Endodermal cell (in vitro differentiated cells): Measurements from ENCODE around the gene TTLL12. TPM values are rescaled to one million over a fixed set of nuclear protein-coding genes. Genes with fewer than 3 reads are reported as not detected.

Experiments used
- DNase-seq: peaks from one replicate; pipeline ENCODE4 v3.0.0-alpha.2; 2017
- H3K27ac ChIP-seq: 2 replicates; pipeline ENCODE4 v1.5.1; 2013; ENCODE audit warnings: mild to moderate bottlenecking, low read depth, low read length, moderate library complexity
- H3K27me3 ChIP-seq: 2 replicates; pipeline ENCODE4 v1.6.1; 2013; ENCODE audit warnings: mild to moderate bottlenecking, low read length, moderate library complexity; ENCODE audit not compliant: insufficient read depth, control insufficient read depth, poor library complexity, severe bottlenecking
- H3K36me3 ChIP-seq: 2 replicates; pipeline ENCODE4 v1.7.0; 2013; ENCODE audit warnings: mild to moderate bottlenecking, low read length, moderate library complexity; ENCODE audit not compliant: control insufficient read depth, insufficient read depth
- H3K4me1 ChIP-seq: one replicate; pipeline ENCODE4 v1.7.0; 2013; ENCODE audit warnings: low read length; ENCODE audit not compliant: control insufficient read depth, insufficient read depth
- H3K4me3 ChIP-seq: 2 replicates; pipeline ENCODE4 v1.5.1; 2013; ENCODE audit warnings: mild to moderate bottlenecking, low read length, moderate library complexity
- H3K9ac ChIP-seq: 2 replicates; pipeline ENCODE4 v1.6.1; 2013; ENCODE audit warnings: mild to moderate bottlenecking, low read length, moderate library complexity; ENCODE audit not compliant: poor library complexity, severe bottlenecking; ENCODE audit errors: extremely low read depth
- H3K9me3 ChIP-seq: 2 replicates; pipeline ENCODE4 v1.6.1; 2013; ENCODE audit warnings: mild to moderate bottlenecking, low read length, moderate library complexity; ENCODE audit not compliant: control insufficient read depth
- H3K27ac Mint-ChIP-seq: 2 replicates; pipeline ENCODE4 v1.8.0; 2020; ENCODE audit warnings: mixed read lengths
- H3K27me3 Mint-ChIP-seq: 2 replicates; pipeline ENCODE4 v1.8.0; 2021; ENCODE audit warnings: mild to moderate bottlenecking, mixed read lengths; ENCODE audit not compliant: insufficient read depth
- H3K36me3 Mint-ChIP-seq: 2 replicates; pipeline ENCODE4 v1.8.0; 2020; ENCODE audit warnings: low read depth, mixed read lengths
- H3K4me1 Mint-ChIP-seq: 2 replicates; pipeline ENCODE4 v1.8.0; 2020; ENCODE audit warnings: mixed read lengths
- H3K4me3 Mint-ChIP-seq: 2 replicates; pipeline ENCODE4 v1.8.0; 2020; ENCODE audit warnings: mild to moderate bottlenecking, moderate library complexity, mixed read lengths
- H3K9me3 Mint-ChIP-seq: 2 replicates; pipeline ENCODE4 v1.8.0; 2020; ENCODE audit warnings: mild to moderate bottlenecking, mixed read lengths
- WGBS, 2 experiments: methylation state at CpG; one replicate each; pipeline versions ENCODE4 v1.1.5 to v1.1.7; 2013; ENCODE audit warnings: missing lambda C conversion rate in 2 of 2, mixed read lengths in 1 of 2; ENCODE audit not compliant: insufficient coverage in 1 of 2, insufficient read length in 1 of 2; 5-methylcytosine and 5-hydroxymethylcytosine counted together
- total RNA-seq, 2 donors: library from RNA; stranded (reverse); fragmentation: NEBNext Ultra II Directional in 1 of 2; extraction: Animal tissue kit (Norgen Biotek cat#: 25700) in 1 of 2; gene quantifications; 2 replicates in 1 of 2; 3 replicates in 1 of 2; pipeline ENCODE4 v1.2.1, GENCODE V29; 2021
- TF ChIP-seq, protein P1 (sequence below): fragments of 200-600 bp; sonication (generic); conservative IDR thresholded peaks from 2 replicates; pipeline ENCODE4 v1.5.0; 2021; ENCODE audit warnings: antibody characterized with exemption, mild to moderate bottlenecking

The TTLL12 gene
- total RNA-seq, 2 donors from 2014 or later, result 49.8 to 71.0 TPM

DNA sequence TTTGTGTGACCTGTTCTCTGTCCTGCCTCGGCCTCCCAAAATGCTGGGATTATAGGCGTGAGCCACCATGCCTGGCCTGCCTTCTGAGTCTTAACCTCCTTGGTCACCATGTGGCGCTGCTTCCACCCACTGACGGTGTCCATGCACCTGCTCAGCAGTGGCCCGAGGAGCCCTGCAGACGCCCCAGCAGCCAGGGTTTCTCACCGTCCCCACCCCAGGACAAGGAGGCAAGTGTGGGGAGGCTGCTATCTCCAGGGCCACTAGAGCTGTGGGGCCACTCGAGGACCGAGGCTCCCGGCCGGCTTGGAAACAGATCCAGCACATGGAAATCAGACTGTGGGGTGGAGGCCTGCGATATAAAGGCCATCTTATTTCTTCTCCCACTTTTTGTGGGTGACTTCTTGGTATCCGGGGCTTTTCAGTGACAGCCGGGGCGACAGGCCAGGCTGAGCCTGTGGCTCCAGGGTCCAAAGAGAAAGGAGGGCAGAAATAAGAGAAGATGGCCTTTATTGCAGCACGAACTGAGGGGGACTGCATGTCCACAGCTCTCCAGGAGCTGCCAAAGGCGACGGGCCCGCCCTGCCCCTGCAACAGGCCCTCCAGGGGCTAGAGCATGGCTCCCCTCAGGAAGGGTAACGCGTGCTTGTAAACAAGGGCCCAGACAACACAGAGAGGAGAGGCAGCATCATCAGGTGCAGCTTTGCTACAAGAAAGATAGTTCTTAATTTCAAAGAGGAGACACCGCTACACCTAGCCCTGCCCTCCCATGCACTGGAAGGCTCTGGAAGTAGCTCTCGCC is 20.6 kb downstream of the TTLL12 start:
- H3K27ac Mint-ChIP-seq, result no peak overlapping the region
- Histone ChIP-seq H3K27ac (no peak overlapping the region), H3K36me3 (peaks cover 9% of the 10 kb centered on the region), H3K4me1 (no peaks in the 10 kb centered on the region), H3K9me3 (no peaks in the 10 kb centered on the region), H3K4me3 (no peak overlapping the region), H3K9ac (no peak overlapping the region), H3K27me3 (no peaks in the 10 kb centered on the region)
- no peaks in the 10 kb centered on the region for H3K27me3 Mint-ChIP-seq
- H3K4me3 Mint-ChIP-seq, result no peak overlapping the region
- peaks cover 9% of the 10 kb centered on the region for H3K4me1 Mint-ChIP-seq
- TF ChIP-seq, protein P1, sequence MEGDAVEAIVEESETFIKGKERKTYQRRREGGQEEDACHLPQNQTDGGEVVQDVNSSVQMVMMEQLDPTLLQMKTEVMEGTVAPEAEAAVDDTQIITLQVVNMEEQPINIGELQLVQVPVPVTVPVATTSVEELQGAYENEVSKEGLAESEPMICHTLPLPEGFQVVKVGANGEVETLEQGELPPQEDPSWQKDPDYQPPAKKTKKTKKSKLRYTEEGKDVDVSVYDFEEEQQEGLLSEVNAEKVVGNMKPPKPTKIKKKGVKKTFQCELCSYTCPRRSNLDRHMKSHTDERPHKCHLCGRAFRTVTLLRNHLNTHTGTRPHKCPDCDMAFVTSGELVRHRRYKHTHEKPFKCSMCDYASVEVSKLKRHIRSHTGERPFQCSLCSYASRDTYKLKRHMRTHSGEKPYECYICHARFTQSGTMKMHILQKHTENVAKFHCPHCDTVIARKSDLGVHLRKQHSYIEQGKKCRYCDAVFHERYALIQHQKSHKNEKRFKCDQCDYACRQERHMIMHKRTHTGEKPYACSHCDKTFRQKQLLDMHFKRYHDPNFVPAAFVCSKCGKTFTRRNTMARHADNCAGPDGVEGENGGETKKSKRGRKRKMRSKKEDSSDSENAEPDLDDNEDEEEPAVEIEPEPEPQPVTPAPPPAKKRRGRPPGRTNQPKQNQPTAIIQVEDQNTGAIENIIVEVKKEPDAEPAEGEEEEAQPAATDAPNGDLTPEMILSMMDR, result no peak
- H3K36me3 Mint-ChIP-seq, result peaks cover 30% of the 10 kb centered on the region
- no peaks in the 10 kb centered on the region for H3K9me3 Mint-ChIP-seq
- WGBS, 2 experiments, result 87 to 90% methylated on average over 19 to 23 of the region's 23 CpGs
- no peak for DNase-seq

DNA sequence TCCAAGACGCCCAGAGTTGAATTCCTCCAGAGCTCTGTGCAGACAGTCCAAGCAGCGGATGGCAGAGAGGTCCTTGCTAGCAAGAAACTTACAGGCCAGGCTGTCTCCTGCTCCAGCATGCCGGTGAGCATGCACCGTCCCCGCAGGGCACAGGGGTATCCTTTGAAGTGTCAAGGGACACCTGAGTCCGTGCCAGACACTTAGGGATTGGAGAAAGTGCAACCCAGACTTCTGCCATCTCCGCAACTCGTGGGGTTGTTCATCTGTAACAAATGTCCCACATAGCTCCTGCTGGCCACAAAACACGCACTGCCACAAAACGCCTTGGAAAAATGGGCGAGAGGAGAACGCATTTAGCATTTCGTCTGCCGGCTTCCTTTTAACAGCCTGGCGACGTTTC is 22.3 kb downstream of the TTLL12 start:
- TF ChIP-seq, protein P1, result no peak
- no peaks in the 10 kb centered on the region for H3K9me3 Mint-ChIP-seq
- peaks cover 9% of the 10 kb centered on the region for H3K4me1 Mint-ChIP-seq
- Histone ChIP-seq H3K9me3 (no peaks in the 10 kb centered on the region), H3K36me3 (no peaks in the 10 kb centered on the region), H3K9ac (no peak overlapping the region), H3K27me3 (no peaks in the 10 kb centered on the region), H3K27ac (no peak overlapping the region), H3K4me1 (no peaks in the 10 kb centered on the region), H3K4me3 (no peak overlapping the region)
- no peak for DNase-seq
- peaks cover 18% of the 10 kb centered on the region for H3K36me3 Mint-ChIP-seq
- no peak overlapping the region for H3K27ac Mint-ChIP-seq
- WGBS, 2 experiments, result 83 to 84% methylated on average over 16 of the region's 16 CpGs
- H3K4me3 Mint-ChIP-seq, result no peak overlapping the region
- no peaks in the 10 kb centered on the region for H3K27me3 Mint-ChIP-seq

DNA sequence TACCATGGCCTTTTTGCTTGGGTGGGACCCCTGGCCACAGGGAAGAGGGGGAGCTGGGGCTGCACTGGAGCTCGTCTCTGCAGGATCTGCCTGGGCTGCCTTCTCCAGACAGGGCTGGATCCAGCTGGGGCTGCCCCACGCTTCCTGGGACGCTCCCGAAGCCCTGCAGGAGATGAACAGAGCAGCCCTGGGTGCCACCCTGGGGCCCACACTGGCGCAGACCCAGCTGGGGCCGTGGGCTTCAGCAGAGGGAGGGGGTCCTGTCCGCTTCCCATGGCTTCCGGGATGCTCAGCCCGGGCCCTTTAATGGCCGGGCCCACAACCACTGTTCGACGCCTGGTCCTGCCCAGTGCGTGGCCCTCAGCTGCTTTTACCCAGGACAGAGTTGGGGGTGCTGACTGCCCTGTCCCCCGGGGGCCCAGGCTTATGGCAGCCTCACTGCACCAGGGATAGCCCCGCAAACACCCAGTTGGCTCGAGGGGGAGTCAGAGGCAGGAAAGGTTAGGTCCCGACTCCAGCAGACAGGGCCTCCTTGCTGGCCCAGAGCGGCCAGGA is 23.6 kb downstream of the TTLL12 start:
- H3K9ac ChIP-seq, result no peak overlapping the region
- H3K27me3 Mint-ChIP-seq, result no peaks in the 10 kb centered on the region

More for the DNA sequence above, 23.6 kb downstream of the TTLL12 start:
- Mint-ChIP-seq H3K4me1 (peaks cover 9% of the 10 kb centered on the region), H3K27ac (no peak overlapping the region), H3K9me3 (no peaks in the 10 kb centered on the region), H3K4me3 (no peak overlapping the region), H3K36me3 (peaks cover 10% of the 10 kb centered on the region)
- Histone ChIP-seq H3K36me3 (no peaks in the 10 kb centered on the region), H3K27ac (no peak overlapping the region), H3K27me3 (no peaks in the 10 kb centered on the region), H3K9me3 (no peaks in the 10 kb centered on the region), H3K4me3 (no peak overlapping the region), H3K4me1 (no peaks in the 10 kb centered on the region)
- TF ChIP-seq, protein P1, result no peak
- DNase-seq, result no peak
- 86 to 93% methylated on average over 11 to 18 of the region's 18 CpGs for WGBS, 2 experiments
